ENCODE measurements around the gene POU2F1.
"Not testable (repeated sequence)": the region's sequence is repeated elsewhere in the genome, so short reads cannot be mapped to it uniquely, and the experiment has no call there.

The POU2F1 gene

DNA sequence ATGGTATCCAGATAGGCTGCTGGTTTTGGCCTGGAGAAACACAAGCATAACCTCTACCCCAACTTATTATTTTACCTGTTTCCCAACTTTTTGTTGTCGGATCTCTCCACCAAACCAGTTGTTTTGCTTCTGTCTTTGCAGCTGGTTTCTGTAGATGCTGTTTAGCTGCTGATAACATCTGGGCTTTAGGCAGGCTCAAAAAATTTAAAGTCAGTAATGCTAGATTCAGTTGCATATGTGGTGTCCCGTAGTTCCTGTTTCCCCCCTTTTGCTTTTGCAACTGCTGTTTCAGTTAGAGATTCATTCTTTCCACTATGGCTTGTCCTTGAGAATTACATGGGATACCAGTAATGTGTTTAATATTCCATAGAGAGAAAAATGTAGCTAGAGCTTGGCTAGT is 98.5 kb downstream of the POU2F1 start:
- DNase-seq, result not testable (repeated sequence)

GRCh38 chr1:167322483-167322882 is 101.8 kb downstream of the POU2F1 start:
- DNase-seq, result no peak

- no peak for DNase-seq
Observed at GRCh38 chr1:167325151-167325550, 104.5 kb downstream of the POU2F1 start.

GRCh38 chr1:167328306-167328815 is 107.7 kb downstream of the POU2F1 start:
- no peak for DNase-seq

DNA sequence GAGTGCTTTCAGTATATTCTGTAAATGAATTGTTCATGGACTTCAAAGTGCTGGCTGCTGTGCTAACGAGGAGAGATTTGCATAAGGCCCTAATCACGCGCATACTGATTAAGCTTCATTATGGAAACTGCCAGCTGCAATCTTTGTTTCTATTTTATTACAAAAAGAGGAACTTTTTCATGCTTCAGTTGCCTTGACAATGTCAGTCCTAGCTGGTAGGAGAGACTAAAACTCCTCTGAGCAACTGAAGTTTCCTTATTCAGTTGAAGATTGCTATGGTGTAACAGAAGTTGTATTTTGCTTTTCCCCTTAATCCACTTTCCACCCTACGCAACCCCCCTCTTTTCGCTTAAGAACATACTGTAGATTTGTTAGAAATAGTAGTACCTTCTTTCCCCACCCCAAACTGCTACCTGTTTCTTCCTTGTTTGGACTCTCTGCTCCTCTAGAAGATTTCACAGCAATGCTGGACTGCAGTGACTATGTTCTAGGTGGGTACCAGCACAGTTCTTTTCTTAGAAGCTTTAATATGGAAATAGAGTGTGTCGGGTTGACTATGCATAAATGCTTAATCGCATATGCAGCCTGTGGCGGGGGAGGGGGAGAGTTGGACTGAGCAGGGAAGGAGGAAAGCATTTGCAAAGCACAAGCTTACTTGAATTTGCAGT is 108.3 kb downstream of the POU2F1 start:
- no peak for DNase-seq

- DNase-seq, result no peak
Observed at GRCh38 chr1:167330601-167331293, 110.1 kb downstream of the POU2F1 start.

- no peak for DNase-seq
Observed at GRCh38 chr1:167331650-167332049, 111.0 kb downstream of the POU2F1 start.

DNA sequence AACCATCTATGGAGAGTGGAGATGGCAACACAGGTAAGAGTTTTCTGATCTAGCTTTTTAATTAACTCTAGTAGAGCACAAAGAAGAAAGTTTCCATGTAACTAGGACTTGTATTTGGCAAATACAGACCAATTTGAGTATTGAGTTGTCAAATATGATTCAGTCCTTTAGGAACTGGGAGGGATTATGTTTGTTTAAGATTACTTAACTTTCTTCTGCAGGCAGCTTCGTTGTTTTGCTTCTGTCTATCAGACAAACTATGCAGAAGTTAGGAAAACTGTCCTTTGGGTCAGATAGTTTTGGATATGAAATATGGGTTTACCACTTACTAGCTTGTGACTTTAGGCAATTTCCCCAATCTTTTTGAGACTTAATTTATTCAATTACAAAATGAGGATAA is 111.8 kb downstream of the POU2F1 start:
- no peak for DNase-seq

DNA sequence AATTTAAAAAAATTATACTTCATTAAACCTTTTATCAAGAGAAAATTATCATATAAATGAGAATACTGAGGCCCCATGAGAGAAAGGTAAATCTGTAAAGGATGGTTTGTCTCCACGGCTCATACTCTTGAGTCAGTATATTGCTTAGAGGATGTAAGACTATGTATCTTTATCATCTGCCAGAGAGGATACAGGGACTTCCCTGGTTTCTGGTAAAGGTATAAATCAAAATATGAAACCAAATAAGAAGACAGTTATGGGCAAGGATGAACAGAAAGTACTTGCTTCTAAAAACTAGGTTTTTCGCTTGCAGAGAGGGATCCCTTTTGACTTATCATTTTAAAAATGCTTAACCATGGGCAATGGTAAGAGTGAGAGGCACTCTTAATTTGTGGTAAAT is 112.4 kb downstream of the POU2F1 start:
- no peak for DNase-seq

GRCh38 chr1:167333703-167334102 is 113.0 kb downstream of the POU2F1 start:
- DNase-seq, result no peak

DNA sequence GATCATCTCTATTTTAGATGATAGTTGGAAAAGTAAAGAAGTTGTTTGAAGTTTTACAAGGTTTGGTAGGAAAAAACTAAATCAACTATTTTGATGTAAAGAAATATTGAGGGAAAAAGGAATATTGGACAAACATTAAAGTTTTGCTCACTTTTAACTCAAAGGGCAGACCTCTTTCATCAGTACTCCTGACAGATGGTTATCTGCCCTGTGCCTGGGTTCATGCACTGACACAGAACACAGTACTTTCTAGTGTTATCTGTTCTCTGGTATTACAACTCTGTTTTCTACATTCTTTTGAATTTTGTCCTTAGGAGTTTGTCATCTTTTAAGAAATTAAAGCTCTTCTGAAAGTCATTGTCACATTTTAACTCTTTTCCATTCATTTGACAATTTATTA is 118.7 kb downstream of the POU2F1 start:
- DNase-seq, result no peak

- no peak for DNase-seq
Observed at GRCh38 chr1:167342846-167343245, 122.2 kb downstream of the POU2F1 start.

- DNase-seq, result no peak
Observed at GRCh38 chr1:167344112-167344511, 123.4 kb downstream of the POU2F1 start.

DNA sequence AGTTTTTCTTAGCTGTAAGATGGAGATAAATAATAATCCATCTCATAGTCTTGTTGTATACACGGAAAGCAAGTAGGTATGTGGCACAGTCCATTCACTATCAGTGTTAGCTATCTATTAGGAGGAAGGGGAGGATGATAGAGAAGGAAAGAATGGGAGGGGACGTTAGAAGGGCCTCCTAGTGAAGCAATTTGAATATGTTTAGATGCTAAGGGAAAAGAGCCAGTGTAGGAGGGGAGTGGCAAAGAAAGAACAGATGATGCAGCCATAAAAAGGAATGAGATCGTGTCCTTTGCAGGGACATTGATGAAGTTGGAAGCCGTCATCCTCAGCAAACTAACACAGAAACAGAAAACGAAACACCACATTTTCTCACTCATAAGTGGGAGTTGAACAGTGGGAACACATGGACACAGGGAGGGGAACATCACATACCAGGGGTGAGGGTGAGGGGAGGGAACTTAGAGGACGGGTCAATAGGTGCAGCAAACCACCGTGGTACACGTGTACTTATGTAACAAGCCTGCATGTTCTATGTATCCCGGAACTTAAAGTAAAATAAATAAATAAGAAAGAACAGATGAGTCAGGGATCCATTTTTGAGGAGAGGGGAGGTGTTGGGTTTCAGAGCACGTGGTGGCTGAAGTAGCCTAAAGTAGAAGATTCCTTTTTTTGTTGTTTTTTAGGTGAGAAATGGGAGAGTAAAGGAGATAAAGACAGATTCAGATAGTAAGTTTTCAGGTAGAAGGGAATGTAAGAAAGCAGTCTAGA is 124.1 kb downstream of the POU2F1 start:
- DNase-seq, result no peak

GRCh38 chr1:167345386-167345733 is 124.7 kb downstream of the POU2F1 start:
- DNase-seq, result no peak

DNA sequence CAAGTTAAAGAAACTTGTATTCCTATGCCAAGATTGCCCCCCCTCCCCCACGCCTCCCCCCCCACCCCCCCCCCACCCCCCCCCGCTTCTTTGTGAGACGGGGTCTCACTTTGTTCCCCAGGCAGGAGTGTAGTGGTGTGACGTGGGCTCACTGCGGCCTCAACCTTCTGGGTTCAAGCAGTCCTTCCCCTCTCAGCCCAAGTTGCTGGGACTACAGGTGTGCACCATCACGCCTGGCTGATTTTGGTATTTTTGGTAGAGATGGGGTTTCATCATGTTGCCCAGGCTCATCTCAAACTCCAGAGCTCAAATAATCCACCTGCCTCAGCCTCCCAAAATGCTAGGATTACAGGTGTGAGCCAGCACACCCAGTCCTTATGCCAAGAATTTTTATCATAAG is 136.6 kb downstream of the POU2F1 start:
- DNase-seq, result no peak

DNA sequence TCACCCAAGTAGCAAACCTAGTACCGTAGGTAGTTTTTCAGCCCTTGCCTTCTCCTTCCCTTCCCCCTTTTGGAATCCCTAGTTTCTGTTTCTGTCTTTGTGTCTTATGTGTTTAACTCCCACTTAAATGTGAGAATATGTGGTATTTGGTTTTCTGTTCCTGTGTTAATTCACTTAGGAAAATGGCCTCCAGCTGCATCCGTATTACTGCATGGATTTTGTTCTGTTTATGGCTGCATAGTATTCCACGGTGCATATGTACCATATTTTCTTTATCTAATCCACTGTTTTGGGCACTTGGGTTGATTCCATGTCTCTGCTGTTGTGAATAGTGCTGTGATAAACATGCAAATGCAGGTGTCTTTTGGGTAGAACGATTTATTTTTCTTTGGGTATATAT is 138.6 kb downstream of the POU2F1 start:
- DNase-seq, result no peak

DNA sequence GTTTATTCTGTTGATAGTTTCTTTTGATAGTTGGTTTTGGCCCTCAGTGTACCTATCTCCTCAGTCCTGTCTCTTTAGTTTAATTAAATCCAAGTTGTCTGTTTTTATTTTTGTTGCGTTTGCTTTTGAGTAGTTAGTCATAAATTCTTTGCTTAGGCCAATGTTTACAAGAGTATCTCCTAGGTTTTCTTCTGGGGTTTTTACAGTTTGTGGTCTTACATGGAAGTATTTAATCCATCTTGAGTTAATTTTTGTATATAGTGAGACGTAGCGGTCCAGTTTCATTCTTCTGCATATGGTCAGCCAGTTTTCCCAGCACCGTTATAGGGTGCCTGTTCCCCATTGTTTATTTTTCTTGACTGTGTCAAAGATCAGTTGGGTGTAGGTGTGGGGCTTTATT is 139.4 kb downstream of the POU2F1 start:
- no peak for DNase-seq

- DNase-seq, result no peak
Observed at GRCh38 chr1:167362638-167363037, 142.0 kb downstream of the POU2F1 start.

- no peak for DNase-seq
Observed at GRCh38 chr1:167364826-167365225, 144.1 kb downstream of the POU2F1 start.

GRCh38 chr1:167365360-167365759 is 144.7 kb downstream of the POU2F1 start:
- no peak for DNase-seq

DNA sequence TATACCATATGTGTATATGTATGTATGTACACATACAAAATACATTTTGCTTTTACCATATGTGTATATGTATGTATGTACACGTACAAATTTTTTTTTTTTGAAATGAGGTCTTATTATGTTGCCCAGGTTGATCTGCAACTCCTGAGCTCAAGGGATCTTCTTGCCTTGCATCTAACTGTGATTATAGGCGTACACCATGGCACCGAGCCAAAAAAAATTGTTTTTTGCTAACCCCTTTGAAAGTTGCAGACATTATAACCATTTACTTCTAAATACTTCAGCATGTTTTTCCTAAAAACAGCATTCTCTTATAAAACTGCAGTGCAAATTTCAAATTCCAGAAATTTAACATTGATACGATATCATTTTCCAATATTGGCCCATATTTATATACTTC is 147.0 kb downstream of the POU2F1 start:
- no peak for DNase-seq

DNA sequence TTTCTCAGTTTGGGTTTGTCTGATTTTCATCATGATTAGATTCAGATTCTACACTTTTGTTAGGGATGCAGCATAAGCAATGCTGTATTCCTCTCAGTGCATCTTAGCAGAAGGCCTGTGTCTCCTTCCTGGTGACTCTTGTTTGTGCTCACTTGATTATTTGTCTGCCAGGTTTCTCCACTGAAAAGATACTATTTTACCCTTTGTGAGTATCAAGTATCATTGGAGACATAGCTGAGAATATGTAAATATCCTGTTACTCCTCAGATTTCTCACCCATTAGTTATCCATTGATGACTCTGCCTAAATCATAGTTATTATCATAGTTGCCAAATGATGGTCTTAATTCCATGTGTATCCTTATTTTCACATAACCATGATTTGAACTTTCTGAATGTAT is 148.5 kb downstream of the POU2F1 start:
- no peak for DNase-seq

GRCh38 chr1:167369933-167370332 is 149.2 kb downstream of the POU2F1 start:
- no peak for DNase-seq
